Endothelial cell of umbilical vein (primary cell): ENCODE measurements around the gene GHSR. TPM values are rescaled to one million over a fixed set of nuclear protein-coding genes. Genes with fewer than 3 reads are reported as not detected.

ENCODE experiments used
- BruUV-seq: library from RNA; stranded (reverse); fragments of 400-500 nt; replicated peaks from 2 replicates; lab custom pipeline; 2021; lab: Mats Ljungman, UMichigan
- CTCF ChIA-PET: fragments of 300-600, 350-600 bp; sonication (Branson Sonifier 250); formaldehyde crosslinking; loops from one replicate; lab custom pipeline; 2021; ENCODE audit warnings: antibody characterized with exemption, inconsistent platforms; lab: Charles Lee
- POLR2A ChIA-PET: fragments of 300-600, 350-600 bp; sonication (Branson Sonifier 250); formaldehyde crosslinking; loops from one replicate; lab custom pipeline; 2021; ENCODE audit warnings: antibody characterized with exemption, inconsistent platforms; lab: Charles Lee
- DNase-seq: peaks from one replicate; pipeline ENCODE4 v3.0.0-alpha.2; 2011; ENCODE audit warnings: low read depth, low spot score
- FAIRE-seq: peaks from 2 replicates; lab custom pipeline; 2011; peaks lifted over from hg19 to GRCh38; lab: Jason Lieb, UNC
- H2AFZ ChIP-seq: 2 replicates; pipeline ENCODE4 v1.6.0; 2012; ENCODE audit warnings: low read depth, low read length, control low read depth, inconsistent platforms
- H3K27ac ChIP-seq: 2 replicates; pipeline ENCODE4 v1.5.1; 2011; ENCODE audit warnings: low read depth, mild to moderate bottlenecking, control low read depth, low read length, moderate library complexity; ENCODE audit not compliant: insufficient read depth
- H3K27me3 ChIP-seq, 2 experiments: 2 replicates each; pipeline versions ENCODE4 v1.6.0 to v1.6.1; 2011; ENCODE audit warnings: low read length in 2 of 2, mixed read lengths in 1 of 2; ENCODE audit not compliant: control insufficient read depth in 2 of 2, insufficient read depth in 2 of 2
- H3K36me3 ChIP-seq, 2 experiments: 2 replicates in 1 of 2; 3 replicates in 1 of 2; pipeline ENCODE4 v1.5.1; 2011; ENCODE audit warnings: low read length in 2 of 2, mild to moderate bottlenecking in 1 of 2, moderate library complexity in 1 of 2; ENCODE audit not compliant: control insufficient read depth in 2 of 2, insufficient read depth in 2 of 2; ENCODE audit errors: extremely low read depth in 1 of 2
- H3K4me1 ChIP-seq: 3 replicates; pipeline ENCODE4 v1.5.1; 2011; ENCODE audit warnings: mild to moderate bottlenecking, low read length; ENCODE audit not compliant: control insufficient read depth, insufficient read depth; ENCODE audit errors: extremely low read depth
- H3K4me2 ChIP-seq: 2 replicates; pipeline ENCODE4 v1.6.1; 2011; ENCODE audit warnings: low read length, control low read depth, mixed read lengths; ENCODE audit not compliant: insufficient read depth
- H3K4me3 ChIP-seq, 3 experiments: fragments of 200-600 bp in 1 of 3; sonication (generic), shearing (Covaris generic) in 1 of 3; replicated peaks in 1 of 3; 2 replicates each; pipeline ENCODE4 v1.5.1; 2011 to 2016; ENCODE audit warnings: control low read depth in 3 of 3, low read length in 3 of 3, mild to moderate bottlenecking in 2 of 3, inconsistent platforms in 1 of 3, low read depth in 1 of 3, moderate library complexity in 1 of 3; ENCODE audit not compliant: insufficient read depth in 1 of 3
- H3K79me2 ChIP-seq: 2 replicates; pipeline ENCODE4 v1.6.0; 2012; ENCODE audit warnings: low read length, inconsistent platforms; ENCODE audit not compliant: control insufficient read depth, insufficient read depth
- H3K9ac ChIP-seq: replicated peaks from 2 replicates; pipeline ENCODE3; 2011; ENCODE audit warnings: low read length, control low read depth; ENCODE audit not compliant: insufficient read depth; ENCODE audit errors: extremely low read depth
- H3K9me1 ChIP-seq: replicated peaks from 3 replicates; pipeline ENCODE4 v1.6.0; 2011; ENCODE audit warnings: mild to moderate bottlenecking, low read length; ENCODE audit not compliant: control insufficient read depth, insufficient read depth; ENCODE audit errors: extremely low read depth
- H3K9me3 ChIP-seq: replicated peaks from 2 replicates; pipeline ENCODE4 v1.5.1; 2012; ENCODE audit warnings: low read length, inconsistent platforms; ENCODE audit not compliant: control insufficient read depth, insufficient read depth
- H4K20me1 ChIP-seq: replicated peaks from 2 replicates; pipeline ENCODE3; 2011; ENCODE audit warnings: mild to moderate bottlenecking, low read length; ENCODE audit not compliant: control insufficient read depth, insufficient read depth; ENCODE audit errors: extremely low read depth
- FOS ChIP-seq: IDR thresholded peaks from 2 replicates; pipeline ENCODE4 v1.6.1; 2011; ENCODE audit warnings: mild to moderate bottlenecking, low read length, moderate library complexity, borderline replicate concordance; ENCODE audit not compliant: insufficient read depth
- JUN ChIP-seq: IDR thresholded peaks from 2 replicates; pipeline ENCODE4 v1.6.1; 2011; ENCODE audit warnings: borderline replicate concordance, low read depth; ENCODE audit not compliant: insufficient read length, insufficient read depth
- POLR2A ChIP-seq: IDR thresholded peaks from 2 replicates; pipeline ENCODE4 v1.6.1; 2012; ENCODE audit warnings: low read depth, mild to moderate bottlenecking, control low read depth, low read length
- POLR2AphosphoS5 ChIP-seq: IDR thresholded peaks from 2 replicates; pipeline ENCODE4 v1.6.1; 2012; ENCODE audit warnings: low read depth, mild to moderate bottlenecking, control low read depth, low read length, moderate library complexity; ENCODE audit not compliant: insufficient read depth
- dilution Hi-C: fragments of 300-500 bp; cut with MboI; formaldehyde crosslinking; loops from one replicate; pipeline ENCODE4 v1.15.0; 2019; ENCODE audit warnings: low sequenced_read_pairs; ENCODE audit not compliant: extremely low pct_ligation_motif_present
- intact Hi-C: fragments of 100-400 bp; cut with micrococcal nuclease; formaldehyde crosslinking; loops from one replicate; pipeline ENCODE4 v1.10.0; 2022
- polyA plus RNA-seq, 4 experiments: library from polyadenylated mRNA; depleted of rRNA in 3 of 4; stranded (reverse) in 3 of 4; unstranded in 1 of 4; fragments of >200 nt; gene quantifications; 2 replicates each; pipeline versions ENCODE4 v1.2.1 to v1.2.3, GENCODE V29; 2011 to 2012; ENCODE audit warnings: missing spikeins in 1 of 4
- total RNA-seq: library from RNA; stranded (reverse); gene quantifications from 2 replicates; pipeline ENCODE4 v1.2.3, GENCODE V29; 2021

Gene GHSR
- total and polyA plus RNA-seq, 2 donors (not counting 3 experiments of a cell fraction or from before 2014, with no cell fraction given): not detected

- Histone ChIP-seq H3K27ac (no peak overlapping the region), H3K4me3 (no peak overlapping the region), H2AFZ (no peak overlapping the region), H3K9me3 (no peaks in the 10 kb centered on the region), H3K79me2 (no peaks in the 10 kb centered on the region), H3K4me2 (no peak overlapping the region), H3K9ac (no peak overlapping the region), H3K9me1 (no peaks in the 10 kb centered on the region), H4K20me1 (no peaks in the 10 kb centered on the region), H3K27me3 (no peaks in the 10 kb centered on the region), H3K36me3 (no peaks in the 10 kb centered on the region), H3K4me1 (peaks cover 23% of the 10 kb centered on the region)
- TF ChIP-seq POLR2AphosphoS5 (no peak), JUN (no peak)
- dilution Hi-C loops (no loop called here), intact Hi-C loops (no loop called here)
- CTCF ChIA-PET: interaction anchor here (1.3 kb wide), 1 partner anchor 11 kb away, joined by 17 read pairs; no protein-coding TSS in a partner anchor
- BruUV-seq: no TSS peak
- POLR2A ChIA-PET: no interaction called here
- no peak for DNase-seq
- no peak for FAIRE-seq
Measured at GRCh38 chr3:172471903-172472302, 23.6 kb upstream of the GHSR start.

- Histone ChIP-seq H3K4me2 (no peak overlapping the region), H3K9me3 (no peaks in the 10 kb centered on the region), H3K9me1 (no peaks in the 10 kb centered on the region), H3K79me2 (no peaks in the 10 kb centered on the region), H4K20me1 (no peaks in the 10 kb centered on the region), H3K9ac (no peak overlapping the region), H3K4me1 (peaks cover 23% of the 10 kb centered on the region), H3K27me3 (no peaks in the 10 kb centered on the region), H3K36me3 (no peaks in the 10 kb centered on the region), H2AFZ (peak overlapping the region; percentile 13), H3K4me3 (no peak overlapping the region), H3K27ac (no peak overlapping the region)
- ChIA-PET POLR2A (no interaction called here), CTCF (interaction anchor here (1.4 kb wide), 1 partner anchor 9 kb away, joined by 12 read pairs; no protein-coding TSS in a partner anchor)
- BruUV-seq: no TSS peak
- dilution Hi-C loops: no loop called here
- FAIRE-seq (no peak), DNase-seq (peak; percentile 21)
- intact Hi-C loops: no loop called here
- TF ChIP-seq FOS (peak; percentile 13), POLR2A (no peak)
Measured at GRCh38 chr3:172470588-172470987, 22.3 kb upstream of the GHSR start.
